ENCODE data around the gene DTX3.
"Not testable (repeated sequence)": the region's sequence is repeated elsewhere in the genome, so short reads cannot be mapped to it uniquely, and the experiment has no call there.

Gene DTX3

DNA sequence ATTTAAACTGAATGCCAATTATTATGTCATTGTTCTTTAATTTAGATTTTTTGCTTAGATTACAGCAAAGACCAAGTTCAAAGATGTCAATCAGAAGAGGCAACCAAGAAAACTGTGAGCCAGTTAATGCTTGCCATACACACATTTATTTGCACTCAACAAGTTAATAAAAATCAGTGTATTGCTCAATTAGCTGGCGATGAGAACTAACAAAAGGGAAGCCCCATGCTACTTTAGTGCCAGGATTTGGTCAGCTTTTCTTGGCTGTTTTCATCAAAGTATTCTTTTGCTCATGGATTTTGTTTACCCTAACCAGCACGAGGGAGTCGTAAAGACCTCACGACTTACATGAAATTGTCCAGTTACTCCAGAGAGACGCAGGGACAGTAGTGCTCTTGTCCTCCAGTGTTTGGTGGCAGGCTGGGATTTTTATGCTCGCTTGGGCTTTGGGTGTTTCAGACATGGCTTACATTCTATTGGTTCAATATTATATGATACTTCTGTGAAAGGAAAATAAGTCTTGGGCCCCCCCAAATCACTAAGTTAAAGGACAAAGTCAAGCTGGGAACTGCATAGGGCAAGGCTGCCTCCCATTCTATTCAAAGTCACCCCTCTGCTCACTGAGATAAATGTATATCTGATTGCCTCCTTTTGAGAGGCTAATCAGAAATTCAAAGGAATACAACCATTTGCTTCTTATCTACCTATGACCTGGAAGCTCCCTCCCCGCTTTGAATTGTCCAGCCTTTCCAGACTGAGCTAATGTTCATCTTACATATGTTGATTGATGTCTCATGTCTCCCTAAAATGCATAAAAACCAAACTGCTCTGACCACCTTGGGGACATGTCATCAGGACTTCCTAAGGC, 35.8 kb downstream of the DTX3 start:
- peaks cover 6% of the 10 kb centered on the region for H3K9me3 ChIP-seq (ENCODE audit: severe bottlenecking)
- DNase-seq = no peak
- H3K27ac ChIP-seq = no peak overlapping the region
- H3K36me3 ChIP-seq = no peaks in the 10 kb centered on the region
- TF ChIP-seq, protein P1, sequence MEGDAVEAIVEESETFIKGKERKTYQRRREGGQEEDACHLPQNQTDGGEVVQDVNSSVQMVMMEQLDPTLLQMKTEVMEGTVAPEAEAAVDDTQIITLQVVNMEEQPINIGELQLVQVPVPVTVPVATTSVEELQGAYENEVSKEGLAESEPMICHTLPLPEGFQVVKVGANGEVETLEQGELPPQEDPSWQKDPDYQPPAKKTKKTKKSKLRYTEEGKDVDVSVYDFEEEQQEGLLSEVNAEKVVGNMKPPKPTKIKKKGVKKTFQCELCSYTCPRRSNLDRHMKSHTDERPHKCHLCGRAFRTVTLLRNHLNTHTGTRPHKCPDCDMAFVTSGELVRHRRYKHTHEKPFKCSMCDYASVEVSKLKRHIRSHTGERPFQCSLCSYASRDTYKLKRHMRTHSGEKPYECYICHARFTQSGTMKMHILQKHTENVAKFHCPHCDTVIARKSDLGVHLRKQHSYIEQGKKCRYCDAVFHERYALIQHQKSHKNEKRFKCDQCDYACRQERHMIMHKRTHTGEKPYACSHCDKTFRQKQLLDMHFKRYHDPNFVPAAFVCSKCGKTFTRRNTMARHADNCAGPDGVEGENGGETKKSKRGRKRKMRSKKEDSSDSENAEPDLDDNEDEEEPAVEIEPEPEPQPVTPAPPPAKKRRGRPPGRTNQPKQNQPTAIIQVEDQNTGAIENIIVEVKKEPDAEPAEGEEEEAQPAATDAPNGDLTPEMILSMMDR (IDR thresholded peaks at IDR 0.05; ENCODE audit: low read depth, low read length) = no peak
- H3K4me3 ChIP-seq (ENCODE audit: low read depth, low read length) = no peak overlapping the region
- no peaks in the 10 kb centered on the region for H3K27me3 ChIP-seq (ENCODE audit: insufficient read depth, low read depth, severe bottlenecking)

DNA sequence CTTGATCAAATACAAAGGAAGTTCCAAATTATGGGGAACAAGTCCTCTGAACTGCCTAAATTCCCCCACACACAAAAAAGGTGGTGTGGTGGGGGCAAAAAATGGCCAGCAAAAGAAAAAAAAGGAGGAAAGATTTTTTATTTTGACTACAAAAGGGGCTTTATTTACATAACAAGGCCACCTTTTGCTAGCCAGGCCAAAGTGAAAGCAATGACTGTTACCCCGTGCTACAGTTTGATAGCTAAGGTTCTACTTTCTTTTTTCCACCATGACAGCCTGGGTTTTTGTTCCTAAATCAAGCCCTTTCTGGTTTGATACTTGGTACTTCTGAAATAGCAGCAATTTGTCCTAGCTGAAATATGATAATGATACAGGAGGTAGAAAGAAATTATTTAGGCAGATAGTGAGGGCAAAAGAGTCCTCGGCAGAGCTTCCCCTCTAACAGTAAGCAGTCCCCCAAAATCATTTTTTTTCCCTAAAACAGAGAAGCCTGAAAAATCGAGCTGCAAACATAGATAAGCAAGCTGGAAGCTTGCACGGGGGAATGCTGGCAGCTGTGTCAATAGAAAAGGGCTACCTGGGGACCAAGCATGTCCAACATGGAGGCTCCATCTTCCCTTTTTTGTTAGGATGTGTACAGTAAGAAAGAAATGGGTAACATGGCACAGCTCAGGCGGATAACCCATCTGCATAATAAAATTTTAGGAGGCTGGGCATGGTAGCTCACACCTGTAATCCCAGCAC, 37.2 kb downstream of the DTX3 start:
- Histone ChIP-seq H3K9me3 (ENCODE audit: severe bottlenecking) (peaks cover 13% of the 10 kb centered on the region), H3K27ac (no peak overlapping the region), H3K36me3 (no peaks in the 10 kb centered on the region), H3K27me3 (ENCODE audit: insufficient read depth, low read depth, severe bottlenecking) (no peaks in the 10 kb centered on the region), H3K4me3 (ENCODE audit: low read depth, low read length) (no peak overlapping the region)
- TF ChIP-seq, protein P1 (IDR thresholded peaks at IDR 0.05; ENCODE audit: low read depth, low read length) = no peak
- no peak for DNase-seq

DNA sequence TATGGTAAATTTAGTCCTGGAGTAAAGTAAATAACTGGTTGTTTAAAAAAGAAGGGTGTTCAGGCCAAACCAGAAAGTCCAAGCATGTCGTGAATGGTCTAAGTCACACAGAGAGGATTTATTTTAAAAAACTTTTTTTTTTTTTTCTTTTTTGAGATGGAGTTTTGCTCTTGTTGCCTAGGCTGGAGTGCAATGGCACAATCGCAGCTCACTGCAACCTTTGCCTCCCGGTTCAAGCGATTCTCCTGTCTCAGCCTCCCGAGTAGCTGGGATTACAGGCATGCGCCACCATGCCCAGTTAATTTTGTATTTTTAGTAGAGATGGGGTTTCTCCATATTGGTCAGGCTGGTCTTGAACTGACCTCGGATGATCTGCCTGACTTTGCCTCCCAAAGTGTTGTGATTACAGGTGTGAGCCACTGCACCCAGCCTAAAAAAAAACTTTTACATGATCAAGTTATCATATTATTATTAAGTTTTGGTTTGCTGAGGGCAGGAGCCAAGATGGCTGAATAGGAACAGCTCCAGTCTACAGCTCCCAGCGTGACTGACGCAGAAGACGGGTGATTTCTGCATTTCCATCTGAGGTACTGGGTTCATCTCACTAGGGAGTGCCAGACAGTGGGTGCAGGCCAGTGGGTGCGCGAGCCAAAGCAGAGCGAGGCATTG, 41.5 kb downstream of the DTX3 start:
- H3K4me3 ChIP-seq (ENCODE audit: low read depth, low read length); H3K36me3 ChIP-seq; H3K27me3 ChIP-seq (ENCODE audit: insufficient read depth, low read depth, severe bottlenecking); H3K27ac ChIP-seq; DNase-seq: not testable (repeated sequence)
- H3K9me3 ChIP-seq (ENCODE audit: severe bottlenecking) = peaks cover 13% of the 10 kb centered on the region

DNA sequence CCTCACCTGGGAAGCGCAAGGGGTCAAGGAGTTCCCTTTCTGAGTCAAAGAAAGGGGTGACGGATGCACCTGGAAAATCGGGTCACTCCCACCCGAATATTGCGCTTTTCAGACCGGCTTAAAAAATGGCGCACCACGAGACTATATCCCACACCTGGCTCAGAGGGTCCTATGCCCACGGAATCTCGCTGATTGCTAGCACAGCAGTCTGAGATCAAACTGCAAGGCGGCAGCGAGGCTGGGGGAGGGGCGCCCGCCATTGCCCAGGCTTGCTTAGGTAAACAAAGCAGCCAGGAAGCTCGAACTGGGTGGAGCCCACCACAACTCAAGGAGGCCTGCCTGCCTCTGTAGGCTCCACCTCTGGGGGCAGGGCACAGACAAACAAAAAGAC, 42.0 kb downstream of the DTX3 start:
- not testable (repeated sequence) for H3K27ac ChIP-seq, H3K36me3 ChIP-seq

DNA sequence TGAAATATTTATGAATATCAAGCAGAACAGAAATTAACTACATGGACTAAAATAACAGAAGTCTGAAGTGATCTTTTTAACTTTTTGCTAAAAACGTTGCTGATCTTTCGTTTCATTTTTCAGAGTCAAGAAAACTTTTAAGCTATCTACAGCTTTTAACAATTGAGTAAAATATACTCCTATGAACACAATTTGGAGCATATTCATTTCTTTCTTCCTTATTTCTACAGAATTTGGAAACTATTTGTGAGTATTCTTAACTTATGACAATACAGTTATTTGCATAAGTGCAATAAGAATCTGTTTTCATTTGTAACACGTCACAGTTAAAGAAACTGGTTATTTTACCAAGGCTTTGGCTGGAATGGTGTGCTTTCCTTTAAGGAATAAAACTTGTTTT, 49.4 kb downstream of the DTX3 start:
- peaks cover 12% of the 10 kb centered on the region for H3K9me3 ChIP-seq (ENCODE audit: severe bottlenecking)
- TF ChIP-seq, protein P1 (IDR thresholded peaks at IDR 0.05; ENCODE audit: low read depth, low read length) = no peak

More for the DNA sequence above, 42.0 kb downstream of the DTX3 start:
- DNase-seq; H3K4me3 ChIP-seq (ENCODE audit: low read depth, low read length); H3K27me3 ChIP-seq (ENCODE audit: insufficient read depth, low read depth, severe bottlenecking): not testable (repeated sequence)
- H3K9me3 ChIP-seq (ENCODE audit: severe bottlenecking) = peaks cover 13% of the 10 kb centered on the region

DNA sequence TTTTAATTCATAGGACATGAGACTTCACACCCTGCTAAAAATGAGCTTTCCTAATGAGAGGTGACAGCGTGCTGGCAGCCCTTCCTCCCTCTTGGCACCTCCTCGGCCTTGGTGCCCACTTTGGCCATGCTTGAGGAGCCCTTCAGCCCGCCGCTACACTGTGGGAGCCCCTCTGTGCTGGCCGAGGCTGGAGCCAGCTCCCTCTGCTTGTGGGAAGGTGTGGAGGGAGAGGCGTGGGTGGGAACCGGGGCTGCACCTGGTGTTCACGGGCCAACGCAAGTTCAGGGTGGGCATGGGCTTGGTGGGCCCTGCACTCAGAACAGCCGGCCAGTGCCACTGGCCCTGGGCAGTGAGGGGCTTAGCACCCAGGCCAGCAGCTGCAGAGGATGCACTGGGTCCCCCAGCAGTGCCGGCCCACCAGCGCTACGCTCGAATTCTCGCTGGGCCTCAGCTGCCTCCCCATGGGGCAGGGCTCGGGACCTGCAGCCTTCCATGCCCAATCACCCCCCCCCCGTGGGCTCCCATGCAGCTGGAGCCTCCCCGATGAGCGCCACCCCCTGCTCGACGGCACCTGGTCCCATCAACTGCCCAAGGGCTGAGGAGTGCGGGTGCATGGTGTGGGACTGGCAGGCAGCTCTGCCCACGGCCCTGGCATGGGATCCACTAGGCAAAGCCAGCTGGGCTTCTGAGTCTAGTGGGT, 51.1 kb downstream of the DTX3 start:
- Histone ChIP-seq H3K36me3 (no peaks in the 10 kb centered on the region), H3K4me3 (ENCODE audit: low read depth, low read length) (no peak overlapping the region), H3K27ac (no peak overlapping the region), H3K9me3 (ENCODE audit: severe bottlenecking) (peaks cover 20% of the 10 kb centered on the region), H3K27me3 (ENCODE audit: insufficient read depth, low read depth, severe bottlenecking) (no peaks in the 10 kb centered on the region)
- DNase-seq = no peak
- TF ChIP-seq, protein P1 (IDR thresholded peaks at IDR 0.05; ENCODE audit: low read depth, low read length) = no peak

More for the DNA sequence above, 49.4 kb downstream of the DTX3 start:
- Histone ChIP-seq H3K27me3 (ENCODE audit: insufficient read depth, low read depth, severe bottlenecking) (no peaks in the 10 kb centered on the region), H3K36me3 (no peaks in the 10 kb centered on the region), H3K4me3 (ENCODE audit: low read depth, low read length) (no peak overlapping the region), H3K27ac (no peak overlapping the region)
- DNase-seq = no peak

DNA sequence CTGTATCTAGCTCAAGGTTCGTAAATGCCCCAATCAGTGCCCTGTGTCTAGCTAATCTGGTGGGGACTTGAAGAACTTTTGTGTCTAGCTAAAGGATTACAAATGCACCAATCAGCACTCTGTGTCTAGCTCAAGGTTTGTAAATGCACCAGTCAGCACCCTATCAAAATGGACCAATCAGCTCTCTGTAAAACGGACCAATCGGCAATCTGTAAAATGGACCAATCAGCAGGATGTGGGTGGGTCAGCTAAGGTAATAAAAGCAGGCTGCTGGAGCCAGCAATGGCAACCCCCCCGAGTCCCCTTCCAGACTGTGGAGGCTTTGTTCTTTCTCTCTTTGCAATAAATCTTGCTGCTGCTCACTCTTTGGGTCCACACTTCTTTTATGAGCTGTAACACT, 51.8 kb downstream of the DTX3 start:
- H3K36me3 ChIP-seq; H3K27me3 ChIP-seq (ENCODE audit: insufficient read depth, low read depth, severe bottlenecking): not testable (repeated sequence)
- H3K9me3 ChIP-seq (ENCODE audit: severe bottlenecking) = peaks cover 23% of the 10 kb centered on the region

More for the DNA sequence above, 51.8 kb downstream of the DTX3 start:
- H3K4me3 ChIP-seq (ENCODE audit: low read depth, low read length); DNase-seq; H3K27ac ChIP-seq: not testable (repeated sequence)

All from WERI-Rb-1 (cell line).